SK-N-MC (cell line): ENCODE data around the gene SPATA25.

Experiments used
- EZH2 ChIP-seq: fragments of 200-600 bp; sonication (generic); IDR thresholded peaks from one replicate; pipeline ENCODE4 v1.6.1; 2017; ENCODE audit warnings: antibody characterized with exemption
- POLR2AphosphoS5 ChIP-seq: IDR thresholded peaks from 2 replicates; pipeline ENCODE4 v1.6.1; 2012; ENCODE audit warnings: mild to moderate bottlenecking, low read depth, low read length, borderline replicate concordance

DNA sequence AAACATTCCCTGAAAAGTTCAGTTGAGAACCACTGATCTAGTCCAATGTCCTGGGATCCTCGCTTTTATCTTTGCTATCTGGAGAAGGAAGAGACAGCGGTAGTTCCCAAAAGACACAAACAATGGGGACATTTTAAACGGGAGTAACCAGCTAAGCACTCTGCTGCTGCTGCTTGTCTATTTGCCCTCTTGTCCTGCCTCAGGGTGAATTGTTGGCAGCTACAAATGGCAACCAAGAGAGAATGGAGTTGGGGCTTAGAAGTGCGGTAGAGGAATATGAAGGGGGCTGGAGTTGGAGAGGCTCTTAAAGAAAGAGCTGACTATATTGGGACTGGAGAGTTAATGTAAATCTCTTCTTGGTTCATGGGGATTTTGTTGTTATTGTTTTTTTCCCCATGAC, 12.8 kb downstream of the SPATA25 start:
- TF ChIP-seq EZH2 (no peak), POLR2AphosphoS5 (no peak)
